ENCODE data around the gene PLCH2. TPM values are rescaled to one million over a fixed set of nuclear protein-coding genes. Genes with fewer than 3 reads are reported as not detected.

Gene PLCH2
- total RNA-seq, 1 experiment from 2014 or later, result 123 TPM

DNA sequence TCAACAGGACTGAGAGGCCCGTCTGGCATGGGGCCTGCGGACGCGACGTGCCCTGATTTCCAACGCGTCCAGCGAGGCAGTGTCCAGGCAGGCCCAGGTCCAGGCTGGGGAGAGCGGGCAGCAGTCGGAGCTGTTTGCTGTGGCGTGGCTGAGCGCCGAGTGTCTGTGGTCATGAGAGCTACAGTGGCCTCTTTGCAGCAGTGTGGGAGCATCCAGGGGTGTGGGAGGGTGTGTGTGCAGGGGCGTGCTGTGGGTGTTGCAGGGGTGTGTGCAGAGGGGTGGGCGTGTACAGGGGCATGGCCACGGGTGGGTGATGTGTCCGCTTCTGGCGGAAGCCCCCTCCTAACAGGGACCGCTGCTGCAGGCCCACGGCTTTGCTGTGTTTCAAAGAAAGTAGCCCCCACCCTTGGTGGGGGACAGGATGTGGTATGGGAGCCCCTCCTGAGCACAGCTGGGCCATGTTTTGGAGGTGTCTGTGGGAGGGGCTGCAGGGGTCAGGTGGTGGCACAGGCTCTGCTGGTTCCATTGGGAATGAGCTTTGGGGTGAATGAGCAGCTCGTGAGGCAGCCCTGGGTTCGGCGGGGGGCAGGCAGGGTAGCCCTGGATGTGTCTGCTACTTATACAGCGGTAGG, 17.7 kb downstream of the PLCH2 start:
- Mint-ChIP-seq H3K36me3 (ENCODE audit: insufficient read depth, unreplicated experiment) (peaks cover 29% of the 10 kb centered on the region), H3K27ac (ENCODE audit: low read depth, unreplicated experiment) (no peak overlapping the region), H3K27me3 (ENCODE audit: insufficient read depth, unreplicated experiment) (no peaks in the 10 kb centered on the region), H3K4me1 (ENCODE audit: insufficient read depth, unreplicated experiment) (peaks cover 13% of the 10 kb centered on the region), H3K9me3 (ENCODE audit: unreplicated experiment) (peaks cover 3% of the 10 kb centered on the region), H3K4me3 (ENCODE audit: unreplicated experiment) (peak overlapping the region; percentile 25)
- BruUV-seq (replicated peaks), result no TSS peak
- intact Hi-C loops (cut with micrococcal nuclease), result loop anchor here (5.0 kb wide), 1 partner anchor 53 kb away; no protein-coding TSS in a partner anchor
- no peak for TF ChIP-seq CTCF (IDR thresholded peaks at IDR 0.05; ENCODE audit: unreplicated experiment)
- ChIA-PET CTCF (interaction anchor here (0.7 to 0.9 kb wide), 2 partner anchors 26 to 54 kb away, joined by 3 to 4 read pairs; no protein-coding TSS in a partner anchor), POLR2A (interaction anchor here (1.0 to 1.6 kb wide), 3 partner anchors 14 to 65 kb away, joined by 3 to 4 read pairs (median 3); partner anchors contain the start of gene PANK4)
- no peak for DNase-seq (ENCODE audit: unreplicated experiment)

GRCh38 chr1:2494323-2494693, 18.2 kb downstream of the PLCH2 start:
- POLR2A ChIA-PET, result interaction anchor here (1.0 to 1.6 kb wide), 4 partner anchors 14 to 65 kb away, joined by 3 to 4 read pairs (median 3); partner anchors contain the start of gene PANK4
- peak overlapping the region; percentile 25 for H3K4me3 Mint-ChIP-seq (ENCODE audit: unreplicated experiment)
- H3K9me3 Mint-ChIP-seq (ENCODE audit: unreplicated experiment), result no peaks in the 10 kb centered on the region
- intact Hi-C loops (cut with micrococcal nuclease), result loop anchor here (5.0 kb wide), 1 partner anchor 53 kb away; no protein-coding TSS in a partner anchor
- H3K27me3 Mint-ChIP-seq (ENCODE audit: insufficient read depth, unreplicated experiment), result no peaks in the 10 kb centered on the region
- no peak for TF ChIP-seq CTCF (IDR thresholded peaks at IDR 0.05; ENCODE audit: unreplicated experiment)
- CTCF ChIA-PET, result interaction anchor here (0.6 to 0.9 kb wide), 3 partner anchors 27 to 60 kb away, joined by 3 to 4 read pairs (median 3); no protein-coding TSS in a partner anchor
- peak overlapping the region; percentile 23 for H3K27ac Mint-ChIP-seq (ENCODE audit: low read depth, unreplicated experiment)
- H3K4me1 Mint-ChIP-seq (ENCODE audit: insufficient read depth, unreplicated experiment), result peaks cover 13% of the 10 kb centered on the region
- peak; percentile 84 for DNase-seq (ENCODE audit: unreplicated experiment)
- peaks cover 25% of the 10 kb centered on the region for H3K36me3 Mint-ChIP-seq (ENCODE audit: insufficient read depth, unreplicated experiment)
- BruUV-seq (replicated peaks), result no TSS peak

- intact Hi-C loops (cut with micrococcal nuclease), result no loop called here
These were observed 18.9 kb downstream of the PLCH2 start for GRCh38 chr1:2495026-2495425.

More at GRCh38 chr1:2495026-2495425, 18.9 kb downstream of the PLCH2 start:
- ChIA-PET POLR2A (interaction anchor here (1.0 to 1.6 kb wide), 3 partner anchors 15 to 66 kb away, joined by 3 to 4 read pairs (median 3); no protein-coding TSS in a partner anchor), CTCF (interaction anchor here (0.6 to 0.8 kb wide), 2 partner anchors 61 to 1151 kb away, joined by 3 to 5 read pairs; no protein-coding TSS in a partner anchor)
- no peaks in the 10 kb centered on the region for H3K9me3 Mint-ChIP-seq (ENCODE audit: unreplicated experiment)
- H3K27me3 Mint-ChIP-seq (ENCODE audit: insufficient read depth, unreplicated experiment), result no peaks in the 10 kb centered on the region
- no peak for TF ChIP-seq CTCF (IDR thresholded peaks at IDR 0.05; ENCODE audit: unreplicated experiment)
- no peak for DNase-seq (ENCODE audit: unreplicated experiment)
- BruUV-seq (replicated peaks), result no TSS peak
- H3K4me3 Mint-ChIP-seq (ENCODE audit: unreplicated experiment), result no peak overlapping the region
- H3K36me3 Mint-ChIP-seq (ENCODE audit: insufficient read depth, unreplicated experiment), result peaks cover 25% of the 10 kb centered on the region
- H3K4me1 Mint-ChIP-seq (ENCODE audit: insufficient read depth, unreplicated experiment), result peaks cover 16% of the 10 kb centered on the region
- no peak overlapping the region for H3K27ac Mint-ChIP-seq (ENCODE audit: low read depth, unreplicated experiment)

Data from MCF 10A (cell line).